OCI-LY3 (cell line): ENCODE data around the gene GULP1.
"Not testable (repeated sequence)": the region's sequence is repeated elsewhere in the genome, so short reads cannot be mapped to it uniquely, and the experiment has no call there.

Source experiments
- H2AFZ ChIP-seq: fragments of 200-600, 300-600 bp; shearing (Covaris generic); 2 replicates; pipeline ENCODE4 v1.6.0; 2014; ENCODE audit warnings: antibody characterized with exemption, low read depth, low read length
- H3K27ac ChIP-seq: fragments of 200-600, 300-600 bp; sonication (generic); 2 replicates; pipeline ENCODE4 v1.5.1; 2014; ENCODE audit warnings: mild to moderate bottlenecking, low read length, moderate library complexity, mixed read lengths
- H3K27me3 ChIP-seq: fragments of 200-600, 300-600 bp; sonication (generic); 2 replicates; pipeline ENCODE4 v1.6.1; 2014; ENCODE audit warnings: low read depth, low read length, mixed read lengths
- H3K36me3 ChIP-seq: fragments of 200-600, 300-600 bp; sonication (generic); replicated peaks from 2 replicates; pipeline ENCODE3; 2014; ENCODE audit warnings: low read depth, low read length, mixed read lengths
- H3K4me1 ChIP-seq: fragments of 300-600, 200-600 bp; sonication (generic); 2 replicates; pipeline ENCODE4 v1.6.1; 2014; ENCODE audit warnings: low read length, mixed read lengths
- H3K4me2 ChIP-seq: fragments of 200-600, 300-600 bp; sonication (generic); 2 replicates; pipeline ENCODE4 v1.6.1; 2014; ENCODE audit warnings: low read length, mixed read lengths
- H3K4me3 ChIP-seq: fragments of 300-600, 200-600 bp; sonication (generic); 2 replicates; pipeline ENCODE4 v1.5.1; 2014; ENCODE audit warnings: antibody characterized with exemption, mild to moderate bottlenecking, low read length, moderate library complexity
- H3K79me2 ChIP-seq: fragments of 300-600, 200-600 bp; shearing (Covaris generic); 2 replicates; pipeline ENCODE4 v1.6.1; 2014; ENCODE audit warnings: mild to moderate bottlenecking, low read length, mixed read lengths
- H3K9ac ChIP-seq: fragments of 300-600, 200-600 bp; shearing (Covaris generic); 2 replicates; pipeline ENCODE4 v1.6.0; 2014; ENCODE audit warnings: mild to moderate bottlenecking, low read length, moderate library complexity
- H3K9me3 ChIP-seq: fragments of 200-600, 300-600 bp; shearing (Covaris generic); 2 replicates; pipeline ENCODE4 v1.6.1; 2014; ENCODE audit warnings: low read length, mixed read lengths; ENCODE audit not compliant: insufficient read depth
- H4K20me1 ChIP-seq: fragments of 200-600, 300-600 bp; sonication (generic); 2 replicates; pipeline ENCODE4 v1.6.1; 2016; ENCODE audit warnings: low read length, mixed read lengths; ENCODE audit not compliant: insufficient read depth
- CTCF ChIP-seq: fragments of 200-600, 300-600 bp; sonication (generic); IDR thresholded peaks from 2 replicates; pipeline ENCODE4 v1.5.1; 2014; ENCODE audit warnings: antibody characterized with exemption, low read length, low read depth
- EZH2phosphoT487 ChIP-seq: fragments of 200-600 bp; shearing (Covaris generic); IDR thresholded peaks from 2 replicates; pipeline ENCODE4 v1.6.1; 2018; ENCODE audit warnings: antibody characterized with exemption, mixed run types, low read depth

Gene GULP1

DNA sequence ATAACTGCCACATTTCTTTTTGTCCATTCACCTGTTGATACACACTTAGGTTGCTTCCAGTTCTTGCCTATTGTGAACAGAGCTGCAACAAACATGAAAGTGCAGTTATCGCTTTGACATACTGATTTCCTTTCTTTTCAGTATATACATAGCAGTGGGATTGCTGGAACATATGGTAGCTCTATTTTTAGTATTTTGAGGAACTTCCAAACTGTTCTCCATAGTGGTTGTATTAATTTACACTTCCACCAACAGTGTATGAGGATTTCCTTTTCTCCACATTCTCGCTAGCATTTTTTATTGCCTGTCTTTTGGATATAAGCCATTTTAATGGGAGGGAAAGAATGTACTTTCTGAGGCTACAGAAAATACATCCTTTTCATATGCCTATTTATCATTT, 167.4 kb downstream of the GULP1 start:
- Histone ChIP-seq H3K27ac (no peak overlapping the region), H3K27me3 (no peaks in the 10 kb centered on the region), H3K9ac (no peak overlapping the region), H3K4me1 (peaks cover 6% of the 10 kb centered on the region), H3K9me3 (peaks cover 7% of the 10 kb centered on the region), H2AFZ (no peak overlapping the region), H3K4me2 (no peak overlapping the region), H3K79me2 (no peaks in the 10 kb centered on the region), H3K4me3 (no peak overlapping the region), H3K36me3 (peaks cover 7% of the 10 kb centered on the region), H4K20me1 (no peaks in the 10 kb centered on the region)
- TF ChIP-seq EZH2phosphoT487 = no peak

GRCh38 chr2:188466078-188466477, 174.4 kb downstream of the GULP1 start:
- not testable (repeated sequence) for H3K36me3 ChIP-seq, H2AFZ ChIP-seq, H3K27ac ChIP-seq, H3K4me3 ChIP-seq, H3K9me3 ChIP-seq, H3K79me2 ChIP-seq, H3K4me2 ChIP-seq, H3K9ac ChIP-seq, H3K27me3 ChIP-seq, H3K4me1 ChIP-seq, H4K20me1 ChIP-seq

DNA sequence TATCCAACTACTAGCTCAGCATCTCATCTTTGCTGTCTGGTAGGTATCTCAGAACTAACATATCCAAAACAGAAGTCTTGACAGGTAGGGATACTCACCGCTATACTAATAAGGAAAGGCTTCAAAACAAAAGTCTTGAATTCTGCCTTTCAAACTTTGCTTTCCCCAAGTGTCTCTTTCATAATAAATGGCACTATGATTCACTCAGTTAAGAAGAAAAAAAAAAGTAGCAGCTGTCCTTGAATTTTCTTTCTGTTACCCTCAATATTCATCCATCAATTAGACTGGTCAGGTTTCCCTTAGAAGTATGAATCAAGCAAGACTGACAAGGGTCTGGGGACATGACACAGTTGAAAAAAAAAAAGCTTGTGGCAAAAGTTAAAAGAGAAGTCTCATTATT, 175.1 kb downstream of the GULP1 start:
- Histone ChIP-seq H3K36me3 (no peaks in the 10 kb centered on the region), H3K79me2 (no peaks in the 10 kb centered on the region), H3K4me1 (no peaks in the 10 kb centered on the region), H3K9ac (no peak overlapping the region), H3K27ac (no peak overlapping the region), H3K9me3 (peaks cover 5% of the 10 kb centered on the region; the same call in 1 of the 2 replicates), H3K27me3 (no peaks in the 10 kb centered on the region), H3K4me3 (no peak overlapping the region), H2AFZ (no peak overlapping the region), H4K20me1 (no peaks in the 10 kb centered on the region), H3K4me2 (no peak overlapping the region)
- TF ChIP-seq CTCF (no peak), EZH2phosphoT487 (no peak)

DNA sequence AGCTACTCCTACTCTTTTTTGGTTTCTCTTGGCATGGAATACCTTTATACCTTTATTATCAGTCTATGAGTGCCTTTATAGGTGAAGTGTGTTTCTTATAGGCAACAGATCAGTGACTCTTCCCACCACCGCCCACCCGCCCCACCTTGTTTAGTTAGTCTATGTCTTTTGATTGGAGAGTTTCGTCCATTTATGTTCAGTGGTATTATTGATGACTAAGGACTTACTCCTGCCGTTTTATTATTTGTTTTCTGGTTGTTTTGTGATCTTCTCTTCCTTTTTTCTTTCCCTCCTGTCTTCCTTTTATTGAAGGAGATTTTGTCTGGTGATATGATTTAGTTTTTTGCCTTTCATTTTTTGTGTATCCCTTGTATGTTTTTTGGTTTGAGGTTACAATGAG, 179.5 kb downstream of the GULP1 start:
- TF ChIP-seq EZH2phosphoT487 = no peak
- TF ChIP-seq CTCF = no peak
- Histone ChIP-seq H3K4me3 (no peak overlapping the region), H4K20me1 (no peaks in the 10 kb centered on the region), H3K79me2 (no peaks in the 10 kb centered on the region), H3K36me3 (no peaks in the 10 kb centered on the region), H3K27me3 (no peaks in the 10 kb centered on the region), H3K9ac (no peak overlapping the region), H3K4me1 (peaks cover 8% of the 10 kb centered on the region), H3K27ac (no peak overlapping the region), H3K9me3 (peaks cover 5% of the 10 kb centered on the region; the same call in 1 of the 2 replicates), H2AFZ (no peak overlapping the region), H3K4me2 (no peak overlapping the region)

GRCh38 chr2:188473306-188473705, 181.6 kb downstream of the GULP1 start:
- Histone ChIP-seq H3K4me2 (no peak overlapping the region), H3K9me3 (peaks cover 5% of the 10 kb centered on the region; the same call in 1 of the 2 replicates), H3K79me2 (no peaks in the 10 kb centered on the region), H3K27me3 (no peaks in the 10 kb centered on the region), H3K36me3 (no peaks in the 10 kb centered on the region), H3K27ac (no peak overlapping the region), H2AFZ (no peak overlapping the region), H4K20me1 (no peaks in the 10 kb centered on the region), H3K4me1 (peaks cover 30% of the 10 kb centered on the region), H3K9ac (no peak overlapping the region), H3K4me3 (no peak overlapping the region)
- TF ChIP-seq CTCF (no peak), EZH2phosphoT487 (no peak)
